ENCODE data around the gene STXBP1.

The STXBP1 gene

GRCh38 chr9:127738666-127739065 is 126.6 kb downstream of the STXBP1 start:
- Histone ChIP-seq H3K4me1 (ENCODE audit: control insufficient read depth in 1 of 2, insufficient read depth in 1 of 2, low read depth in 1 of 2, low read length in 1 of 2) (peaks cover 15 to 21% of the 10 kb centered on the region in 2 experiments), H3K27me3 (no peaks in the 10 kb centered on the region), H3K27ac (no peak overlapping the region), H3K9me3 (no peaks in the 10 kb centered on the region), H3K36me3 (peaks cover 65% of the 10 kb centered on the region), H3K4me3 (ENCODE audit: low read depth in 1 of 2, low read length in 1 of 2) (no peak overlapping the region)
- no peak for TF ChIP-seq CTCF (IDR thresholded peaks at IDR 0.05)

GRCh38 chr9:127739614-127740330 is 127.7 kb downstream of the STXBP1 start:
- Histone ChIP-seq H3K4me1 (ENCODE audit: control insufficient read depth in 1 of 2, insufficient read depth in 1 of 2, low read depth in 1 of 2, low read length in 1 of 2) (peaks cover 5 to 12% of the 10 kb centered on the region in 2 experiments), H3K27ac (no peak overlapping the region)

GRCh38 chr9:127741831-127742434 is 129.9 kb downstream of the STXBP1 start:
- Histone ChIP-seq H3K4me1 (ENCODE audit: control insufficient read depth in 1 of 2, insufficient read depth in 1 of 2, low read depth in 1 of 2, low read length in 1 of 2) (no peaks in the 10 kb centered on the region), H3K27ac (no peak overlapping the region), H3K36me3 (peaks cover 98% of the 10 kb centered on the region), H3K9me3 (no peaks in the 10 kb centered on the region), H3K27me3 (no peaks in the 10 kb centered on the region), H3K4me3 (ENCODE audit: low read depth in 1 of 2, low read length in 1 of 2) (no peak overlapping the region)
- no peak for TF ChIP-seq CTCF (IDR thresholded peaks at IDR 0.05)

More at GRCh38 chr9:127739614-127740330, 127.7 kb downstream of the STXBP1 start:
- Histone ChIP-seq H3K36me3 (peaks cover 76% of the 10 kb centered on the region), H3K27me3 (no peaks in the 10 kb centered on the region), H3K4me3 (ENCODE audit: low read depth in 1 of 2, low read length in 1 of 2) (no peak overlapping the region), H3K9me3 (no peaks in the 10 kb centered on the region)
- TF ChIP-seq CTCF (IDR thresholded peaks at IDR 0.05), result no peak

Measured in neutrophil (primary cell).